ENCODE data around the gene AMELX.

The AMELX gene

DNA sequence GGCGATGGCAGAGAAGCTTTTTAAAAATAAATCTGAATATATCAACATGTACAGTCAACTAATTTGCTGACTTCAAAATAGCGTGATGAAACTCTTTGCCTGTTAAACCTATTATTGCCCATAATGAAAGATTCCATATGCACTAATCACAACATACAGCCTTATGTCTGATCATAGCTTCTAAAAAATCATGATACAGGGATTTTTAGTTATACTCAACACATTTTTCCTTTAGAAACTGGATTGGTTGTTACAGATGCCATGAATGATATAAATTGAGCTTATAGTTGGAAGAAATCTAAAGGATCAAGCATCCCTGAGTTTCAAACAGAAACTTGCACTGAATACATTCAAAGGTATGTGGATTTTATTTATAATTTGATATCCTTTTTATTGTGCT lies at the start of gene AMELX:
TSS of gene AMELX (plus strand) at position 301 of the 400 bp plus-strand sequence. CDS start 1,376 bp downstream, outside the sequence.
- no peak for TF ChIP-seq TAF1 (IDR thresholded peaks at IDR 0.05; ENCODE audit: low read depth)

DNA sequence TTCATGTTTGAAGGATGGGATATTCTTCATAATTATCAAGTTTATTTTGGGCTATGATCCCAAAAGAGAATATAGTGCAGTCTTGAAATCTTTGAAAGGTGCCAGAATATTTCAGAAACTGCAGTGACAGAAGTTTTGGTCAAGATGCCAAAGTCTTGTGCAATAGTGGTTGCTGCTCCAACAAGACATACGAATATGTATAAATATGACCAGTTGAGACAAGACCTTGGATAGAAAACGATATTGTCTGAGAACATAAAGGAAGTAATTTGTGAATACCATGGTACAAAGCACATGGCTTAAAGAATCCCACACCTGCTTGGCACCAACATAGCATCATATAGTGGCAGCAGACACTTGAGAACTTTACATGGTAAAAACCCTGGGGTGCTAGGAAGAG lies 48.6 kb upstream of the AMELX start:
- TF ChIP-seq EP300 (IDR thresholded peaks at IDR 0.05; ENCODE audit: borderline replicate concordance) = no peak
- no peak for TF ChIP-seq YY1 (IDR thresholded peaks at IDR 0.05; ENCODE audit: low read depth)
- no peak for TF ChIP-seq ZBTB7A (IDR thresholded peaks at IDR 0.05; ENCODE audit: low read depth)
- no peak for TF ChIP-seq FOXM1 (IDR thresholded peaks at IDR 0.05; ENCODE audit: borderline replicate concordance, low read depth)

DNA sequence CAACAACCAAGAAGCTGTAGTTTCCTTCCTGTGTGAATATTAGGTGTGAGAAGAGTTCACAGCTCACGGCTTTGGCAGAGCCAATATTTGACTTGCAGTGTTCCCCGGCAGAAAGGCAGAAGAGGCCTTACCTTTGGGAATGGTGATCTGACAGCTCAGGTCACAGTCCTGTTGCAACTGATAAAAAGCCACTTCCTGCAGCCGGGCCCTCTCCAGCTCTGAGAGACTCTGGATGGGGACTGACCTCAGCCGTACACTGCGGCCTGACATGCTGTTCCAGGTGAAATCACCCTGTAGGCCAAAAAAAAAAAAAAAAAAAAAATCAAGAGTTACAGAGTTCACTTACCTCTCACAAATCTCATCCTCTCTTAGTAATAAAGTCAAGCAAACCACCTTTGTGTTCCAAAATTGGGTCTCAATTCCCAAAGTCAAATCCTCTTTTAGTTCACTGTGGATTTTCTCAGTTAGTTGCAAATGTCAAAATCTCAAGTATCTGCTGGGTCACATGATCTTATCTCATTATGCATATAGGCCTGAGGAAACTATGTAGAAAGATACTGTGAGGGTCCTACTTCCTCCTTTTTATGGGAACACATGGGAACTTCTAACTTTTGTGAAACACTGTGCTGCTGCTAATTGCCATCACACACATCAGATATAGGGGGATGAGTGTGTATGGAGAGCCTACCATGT lies 38.6 kb upstream of the AMELX start:
- TF ChIP-seq NFIC (IDR thresholded peaks at IDR 0.05) = no peak
- TF ChIP-seq, protein P1, sequence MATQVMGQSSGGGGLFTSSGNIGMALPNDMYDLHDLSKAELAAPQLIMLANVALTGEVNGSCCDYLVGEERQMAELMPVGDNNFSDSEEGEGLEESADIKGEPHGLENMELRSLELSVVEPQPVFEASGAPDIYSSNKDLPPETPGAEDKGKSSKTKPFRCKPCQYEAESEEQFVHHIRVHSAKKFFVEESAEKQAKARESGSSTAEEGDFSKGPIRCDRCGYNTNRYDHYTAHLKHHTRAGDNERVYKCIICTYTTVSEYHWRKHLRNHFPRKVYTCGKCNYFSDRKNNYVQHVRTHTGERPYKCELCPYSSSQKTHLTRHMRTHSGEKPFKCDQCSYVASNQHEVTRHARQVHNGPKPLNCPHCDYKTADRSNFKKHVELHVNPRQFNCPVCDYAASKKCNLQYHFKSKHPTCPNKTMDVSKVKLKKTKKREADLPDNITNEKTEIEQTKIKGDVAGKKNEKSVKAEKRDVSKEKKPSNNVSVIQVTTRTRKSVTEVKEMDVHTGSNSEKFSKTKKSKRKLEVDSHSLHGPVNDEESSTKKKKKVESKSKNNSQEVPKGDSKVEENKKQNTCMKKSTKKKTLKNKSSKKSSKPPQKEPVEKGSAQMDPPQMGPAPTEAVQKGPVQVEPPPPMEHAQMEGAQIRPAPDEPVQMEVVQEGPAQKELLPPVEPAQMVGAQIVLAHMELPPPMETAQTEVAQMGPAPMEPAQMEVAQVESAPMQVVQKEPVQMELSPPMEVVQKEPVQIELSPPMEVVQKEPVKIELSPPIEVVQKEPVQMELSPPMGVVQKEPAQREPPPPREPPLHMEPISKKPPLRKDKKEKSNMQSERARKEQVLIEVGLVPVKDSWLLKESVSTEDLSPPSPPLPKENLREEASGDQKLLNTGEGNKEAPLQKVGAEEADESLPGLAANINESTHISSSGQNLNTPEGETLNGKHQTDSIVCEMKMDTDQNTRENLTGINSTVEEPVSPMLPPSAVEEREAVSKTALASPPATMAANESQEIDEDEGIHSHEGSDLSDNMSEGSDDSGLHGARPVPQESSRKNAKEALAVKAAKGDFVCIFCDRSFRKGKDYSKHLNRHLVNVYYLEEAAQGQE (IDR thresholded peaks at IDR 0.05; ENCODE audit: low read depth) = no peak
- TF ChIP-seq EP300 (IDR thresholded peaks at IDR 0.05; ENCODE audit: borderline replicate concordance) = no peak
- TF ChIP-seq RAD21 (IDR thresholded peaks at IDR 0.05; ENCODE audit: low read depth) = no peak
- no peak for TF ChIP-seq ZBTB7A (IDR thresholded peaks at IDR 0.05; ENCODE audit: low read depth)
- no peak for TF ChIP-seq YY1 (IDR thresholded peaks at IDR 0.05; ENCODE audit: low read depth)
- TF ChIP-seq TEAD4 (IDR thresholded peaks at IDR 0.05) = no peak
- no peak for TF ChIP-seq TCF12 (IDR thresholded peaks at IDR 0.05; ENCODE audit: low read depth)
- no peak for TF ChIP-seq FOXM1 (IDR thresholded peaks at IDR 0.05; ENCODE audit: borderline replicate concordance, low read depth)
- no peak for TF ChIP-seq TAF1 (IDR thresholded peaks at IDR 0.05; ENCODE audit: low read depth)
- TF ChIP-seq CREB1 (IDR thresholded peaks at IDR 0.05; ENCODE audit: low read depth) = no peak
- TF ChIP-seq, protein P2, sequence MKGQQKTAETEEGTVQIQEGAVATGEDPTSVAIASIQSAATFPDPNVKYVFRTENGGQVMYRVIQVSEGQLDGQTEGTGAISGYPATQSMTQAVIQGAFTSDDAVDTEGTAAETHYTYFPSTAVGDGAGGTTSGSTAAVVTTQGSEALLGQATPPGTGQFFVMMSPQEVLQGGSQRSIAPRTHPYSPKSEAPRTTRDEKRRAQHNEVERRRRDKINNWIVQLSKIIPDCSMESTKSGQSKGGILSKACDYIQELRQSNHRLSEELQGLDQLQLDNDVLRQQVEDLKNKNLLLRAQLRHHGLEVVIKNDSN (IDR thresholded peaks at IDR 0.05) = no peak
- TF ChIP-seq, protein P3, sequence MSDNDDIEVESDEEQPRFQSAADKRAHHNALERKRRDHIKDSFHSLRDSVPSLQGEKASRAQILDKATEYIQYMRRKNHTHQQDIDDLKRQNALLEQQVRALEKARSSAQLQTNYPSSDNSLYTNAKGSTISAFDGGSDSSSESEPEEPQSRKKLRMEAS (IDR thresholded peaks at IDR 0.05) = no peak
- no peak for TF ChIP-seq EGR1 (IDR thresholded peaks at IDR 0.05)
- TF ChIP-seq CEBPB (IDR thresholded peaks at IDR 0.05) = no peak

DNA sequence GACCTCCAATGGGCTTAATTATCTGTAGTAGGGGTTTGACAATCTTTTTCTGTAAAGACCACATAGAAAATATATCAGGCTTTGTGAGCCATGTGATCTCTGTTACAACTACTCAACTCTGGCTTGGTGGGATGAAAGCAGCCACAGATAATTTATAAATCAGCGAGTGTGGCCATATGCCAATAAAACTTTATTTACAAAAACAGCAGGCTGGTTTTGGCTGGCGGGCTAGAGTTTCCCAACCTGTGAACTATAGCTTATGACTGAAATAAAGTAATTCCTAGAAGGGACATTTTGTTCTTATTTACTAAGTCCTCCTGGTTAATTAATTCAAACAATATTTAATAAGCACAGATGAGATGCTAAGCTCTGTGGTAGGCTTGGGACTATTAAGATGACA lies 35.9 kb upstream of the AMELX start:
- TF ChIP-seq, protein P1 (IDR thresholded peaks at IDR 0.05; ENCODE audit: low read depth) = no peak
- no peak for TF ChIP-seq EP300 (IDR thresholded peaks at IDR 0.05; ENCODE audit: borderline replicate concordance)
- no peak for TF ChIP-seq YY1 (IDR thresholded peaks at IDR 0.05; ENCODE audit: low read depth)
- no peak for TF ChIP-seq FOXM1 (IDR thresholded peaks at IDR 0.05; ENCODE audit: borderline replicate concordance, low read depth)
- TF ChIP-seq TCF12 (IDR thresholded peaks at IDR 0.05; ENCODE audit: low read depth) = no peak
- no peak for TF ChIP-seq NFIC (IDR thresholded peaks at IDR 0.05)
- no peak for TF ChIP-seq RAD21 (IDR thresholded peaks at IDR 0.05; ENCODE audit: low read depth)
- no peak for TF ChIP-seq ZBTB7A (IDR thresholded peaks at IDR 0.05; ENCODE audit: low read depth)
- TF ChIP-seq TAF1 (IDR thresholded peaks at IDR 0.05; ENCODE audit: low read depth) = no peak
- TF ChIP-seq TEAD4 (IDR thresholded peaks at IDR 0.05) = no peak
- TF ChIP-seq, protein P3 (IDR thresholded peaks at IDR 0.05) = no peak
- TF ChIP-seq CREB1 (IDR thresholded peaks at IDR 0.05; ENCODE audit: low read depth) = no peak
- TF ChIP-seq, protein P2 (IDR thresholded peaks at IDR 0.05) = no peak
- TF ChIP-seq CEBPB (IDR thresholded peaks at IDR 0.05) = no peak
- TF ChIP-seq EGR1 (IDR thresholded peaks at IDR 0.05) = no peak

DNA sequence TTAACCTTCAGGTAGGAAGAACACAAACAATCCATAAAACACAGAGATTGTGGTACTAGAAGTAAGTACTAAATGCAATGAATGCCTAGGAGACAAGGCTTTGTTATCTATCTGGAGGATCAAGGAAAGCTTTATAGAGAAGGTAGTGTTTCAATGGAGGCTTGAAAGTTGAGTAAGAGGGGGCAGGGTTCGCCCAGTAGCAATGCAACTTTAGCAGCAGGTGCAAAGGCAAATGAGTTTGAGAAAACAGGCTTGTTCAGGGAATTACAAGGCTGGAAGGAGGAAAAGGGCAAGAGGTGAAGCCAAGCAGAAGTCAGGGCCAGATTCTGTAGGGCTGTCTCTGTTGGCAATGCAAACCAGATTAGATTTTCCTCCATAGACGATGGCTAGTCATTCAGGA lies 35.5 kb upstream of the AMELX start:
- TF ChIP-seq, protein P1 (IDR thresholded peaks at IDR 0.05; ENCODE audit: low read depth) = no peak
- TF ChIP-seq CREB1 (IDR thresholded peaks at IDR 0.05; ENCODE audit: low read depth) (no peak), CEBPB (IDR thresholded peaks at IDR 0.05) (no peak), TCF12 (IDR thresholded peaks at IDR 0.05; ENCODE audit: low read depth) (no peak), ZBTB7A (IDR thresholded peaks at IDR 0.05; ENCODE audit: low read depth) (no peak), FOXM1 (IDR thresholded peaks at IDR 0.05; ENCODE audit: borderline replicate concordance, low read depth) (no peak), EGR1 (IDR thresholded peaks at IDR 0.05) (no peak), TEAD4 (IDR thresholded peaks at IDR 0.05) (no peak)
- TF ChIP-seq, protein P2 (IDR thresholded peaks at IDR 0.05) = no peak
- TF ChIP-seq, protein P3 (IDR thresholded peaks at IDR 0.05) = no peak

All from Ishikawa (cell line).